ENCODE data around the gene SNAPC4.
A peak's percentile ranks its signal among the peaks of the same experiment; 100 is the strongest.

Gene SNAPC4

GRCh38 chr9:136400038-136400834 lies at the start of gene SNAPC4:
Gene SNAPC4, minus strand, starts transcription at chr9:136400170. Its CDS starts 1,742 bp downstream, at chr9:136398428.
- peak; percentile 80 for DNase-seq (ENCODE audit: low read depth)

- no peak for DNase-seq (ENCODE audit: low read depth)
Observed at GRCh38 chr9:136448655-136449054, 48.7 kb upstream of the SNAPC4 start.

DNA sequence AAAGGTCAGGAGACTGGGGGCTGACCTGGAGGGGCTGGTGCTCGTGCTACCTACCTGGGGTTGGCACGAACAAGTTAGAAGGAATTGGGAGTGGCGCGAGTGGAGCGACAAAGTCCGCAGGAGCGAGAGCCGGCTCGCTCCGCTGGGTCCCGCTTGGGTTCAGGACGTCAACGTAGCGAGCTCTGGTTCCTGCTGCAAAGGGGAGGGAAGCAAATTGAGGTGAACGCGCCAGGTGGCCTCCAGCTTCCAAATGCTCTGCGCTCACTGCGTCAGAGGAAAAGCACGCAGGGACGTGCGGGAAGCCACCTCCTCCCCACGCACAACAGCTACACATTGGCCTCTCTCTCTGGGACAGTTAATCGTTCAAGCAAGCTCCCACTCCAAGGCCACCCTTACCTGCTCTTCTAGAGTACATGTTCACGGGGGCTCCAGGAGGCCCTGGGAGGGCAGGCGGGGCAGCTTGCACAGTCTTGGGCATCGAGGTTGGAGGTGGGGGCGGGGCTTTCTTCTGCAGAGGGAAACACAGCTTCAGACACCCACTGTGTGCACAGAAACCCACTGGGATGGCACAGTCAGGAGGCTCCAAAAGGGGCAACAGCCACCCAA lies 47.3 kb upstream of the SNAPC4 start:
- DNase-seq (ENCODE audit: low read depth): no peak

GRCh38 chr9:136445799-136446198 lies 45.8 kb upstream of the SNAPC4 start:
- DNase-seq (ENCODE audit: low read depth): no peak

DNA sequence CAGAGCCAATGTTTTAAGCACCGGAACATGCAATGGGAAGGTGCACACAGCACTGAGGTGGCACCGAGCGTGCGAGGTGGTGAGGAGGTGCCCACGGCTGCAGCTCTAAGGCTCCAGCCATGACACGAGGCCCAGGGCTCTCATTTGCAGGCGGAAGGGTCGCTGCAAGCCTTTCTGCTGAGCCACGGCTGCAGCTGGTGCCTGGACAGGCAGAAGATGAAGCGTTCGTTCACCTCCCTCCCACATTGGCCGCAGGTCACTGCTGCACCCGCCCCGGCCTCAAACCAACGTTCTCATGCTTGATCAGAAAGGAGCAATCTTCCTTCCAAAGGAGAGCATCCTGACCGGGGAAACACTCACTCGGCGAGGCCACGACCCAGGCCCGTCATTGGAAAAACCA lies 44.1 kb upstream of the SNAPC4 start:
- no peak for DNase-seq (ENCODE audit: low read depth)

GRCh38 chr9:136443687-136444086 lies 43.7 kb upstream of the SNAPC4 start:
- no peak for DNase-seq (ENCODE audit: low read depth)

DNA sequence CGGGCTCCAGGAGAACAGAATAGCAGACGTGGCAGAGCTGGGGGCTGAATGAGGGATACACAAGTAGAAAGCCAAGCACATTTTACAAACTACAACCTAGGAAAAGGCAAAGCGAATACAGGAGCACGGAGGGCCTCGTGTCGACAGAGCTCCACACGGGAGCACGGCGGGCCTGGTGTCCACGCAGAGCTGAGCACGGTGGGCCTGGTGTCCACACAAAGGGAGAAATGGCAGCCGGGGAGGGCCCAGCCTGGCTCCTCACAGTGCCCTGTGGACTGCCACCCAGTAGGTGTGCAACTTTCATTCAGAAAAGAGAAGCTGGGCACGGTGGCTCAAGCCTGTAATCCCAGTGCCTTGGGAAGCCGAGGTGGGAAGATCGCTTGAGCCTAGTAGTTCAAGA lies 43.1 kb upstream of the SNAPC4 start:
- no peak for DNase-seq (ENCODE audit: low read depth)

DNA sequence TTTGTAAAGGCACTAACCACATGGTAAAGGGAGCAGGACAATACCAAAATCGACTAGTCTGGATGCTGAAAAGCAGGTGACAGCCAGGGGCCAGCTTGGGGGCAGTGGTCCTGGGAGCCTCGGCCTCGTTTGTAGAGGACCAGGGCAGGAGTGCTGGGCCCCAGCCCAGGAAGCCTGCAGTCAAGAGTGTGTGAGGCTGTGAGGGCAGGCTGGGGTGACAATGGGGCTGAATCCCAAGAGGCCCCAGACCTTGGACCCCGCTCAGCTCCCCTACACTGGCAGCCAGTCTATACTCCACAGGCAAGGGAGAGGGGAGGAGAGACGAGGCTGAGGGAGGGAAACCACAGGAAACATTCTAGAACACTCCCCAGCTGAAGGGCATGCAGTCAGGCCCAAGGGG lies 42.3 kb upstream of the SNAPC4 start:
- DNase-seq (ENCODE audit: low read depth): no peak

GRCh38 chr9:136441681-136442245 lies 41.8 kb upstream of the SNAPC4 start:
- no peak for DNase-seq (ENCODE audit: low read depth)

- no peak for DNase-seq (ENCODE audit: low read depth)
Observed at GRCh38 chr9:136441191-136441680, 41.3 kb upstream of the SNAPC4 start.

GRCh38 chr9:136439481-136440408 lies 39.8 kb upstream of the SNAPC4 start, which contains the start of gene INPP5E:
Gene INPP5E, minus strand, starts transcription at chr9:136439845. Its CDS starts 426 bp downstream, at chr9:136439419.
- peak; percentile 75 for DNase-seq (ENCODE audit: low read depth)

DNA sequence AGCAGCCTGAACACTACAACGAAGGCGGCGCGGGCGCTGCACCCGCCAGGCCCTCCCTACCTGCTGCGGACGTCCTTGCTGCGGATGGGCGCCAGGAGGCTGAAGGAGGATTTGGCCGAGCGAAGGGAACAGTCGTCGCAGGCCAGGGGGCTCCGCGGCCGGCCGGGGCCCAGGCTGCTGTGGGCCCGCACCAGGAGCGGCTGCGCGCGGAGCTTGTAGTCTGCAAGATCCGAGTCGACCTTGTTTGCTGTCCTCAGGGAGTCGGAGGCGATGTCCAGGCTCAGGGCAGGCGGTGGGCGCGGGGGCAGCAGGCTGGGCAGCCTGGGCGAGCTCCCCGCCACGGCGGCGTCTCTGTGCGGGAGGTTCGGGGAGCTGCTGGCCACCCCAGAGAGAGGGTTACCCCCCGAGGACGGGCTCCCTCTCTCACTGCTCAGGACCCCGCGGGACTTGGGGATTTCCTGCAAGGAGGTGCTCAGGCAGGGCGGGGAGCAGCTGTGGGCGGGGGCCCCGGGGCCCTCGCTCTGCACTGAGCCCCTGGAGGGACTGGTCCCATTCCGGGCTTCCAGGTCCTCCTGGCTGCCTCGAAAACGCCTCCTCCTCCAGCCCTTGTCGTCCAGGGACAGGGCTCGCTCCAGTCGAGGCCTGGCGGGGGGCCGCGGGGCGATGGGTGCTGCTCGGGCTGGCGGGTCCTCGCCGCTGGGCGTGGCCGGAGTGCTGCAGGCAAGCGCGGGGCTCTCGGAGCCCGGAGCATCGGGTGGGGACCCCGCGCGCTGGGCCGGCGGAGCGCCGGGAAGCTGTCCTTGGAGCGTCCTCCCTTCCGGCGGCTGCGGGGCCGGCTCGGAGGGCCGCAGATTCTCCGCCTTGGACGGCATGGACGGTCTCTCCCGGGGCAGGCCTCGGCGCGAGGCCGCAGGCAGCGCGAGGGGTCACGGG lies 38.8 kb upstream of the SNAPC4 start:
- DNase-seq (ENCODE audit: low read depth): peak; percentile 39

DNA sequence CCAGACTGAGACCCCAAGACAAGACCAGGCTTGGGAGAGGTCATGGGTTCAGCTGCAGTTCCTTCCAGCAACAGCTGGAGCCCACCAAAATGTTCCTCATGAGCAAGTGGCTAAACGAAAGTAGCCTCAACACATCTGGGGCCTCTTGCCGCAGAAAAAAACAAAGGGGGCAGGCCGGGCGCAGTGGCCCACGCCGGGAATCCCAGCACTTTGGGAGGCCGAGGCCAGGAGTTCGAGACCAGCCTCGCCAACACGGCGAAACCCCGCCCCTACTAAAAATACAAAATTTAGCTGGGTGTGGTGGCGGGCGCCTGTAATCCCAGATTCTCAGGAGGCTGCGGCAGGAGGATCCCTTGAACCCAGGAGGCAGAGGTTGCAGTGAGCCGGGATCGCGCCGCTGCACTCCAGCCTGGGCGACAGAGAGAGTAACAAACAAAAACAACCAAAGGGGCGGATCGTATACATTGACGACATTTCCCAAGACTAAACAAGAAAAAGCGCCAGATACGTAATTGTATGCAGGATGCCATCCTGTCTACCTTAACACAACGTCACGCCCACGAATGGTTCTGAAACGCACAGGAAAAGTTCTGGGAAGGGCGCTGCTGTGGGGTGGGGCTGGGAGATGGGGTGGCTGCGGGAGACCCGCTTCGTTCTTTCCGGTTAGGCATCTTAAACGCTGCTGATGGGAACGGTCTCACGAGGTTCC lies 38.0 kb upstream of the SNAPC4 start:
- no peak for DNase-seq (ENCODE audit: low read depth)

- no peak for DNase-seq (ENCODE audit: low read depth)
Observed at GRCh38 chr9:136437430-136437829, 37.5 kb upstream of the SNAPC4 start.

DNA sequence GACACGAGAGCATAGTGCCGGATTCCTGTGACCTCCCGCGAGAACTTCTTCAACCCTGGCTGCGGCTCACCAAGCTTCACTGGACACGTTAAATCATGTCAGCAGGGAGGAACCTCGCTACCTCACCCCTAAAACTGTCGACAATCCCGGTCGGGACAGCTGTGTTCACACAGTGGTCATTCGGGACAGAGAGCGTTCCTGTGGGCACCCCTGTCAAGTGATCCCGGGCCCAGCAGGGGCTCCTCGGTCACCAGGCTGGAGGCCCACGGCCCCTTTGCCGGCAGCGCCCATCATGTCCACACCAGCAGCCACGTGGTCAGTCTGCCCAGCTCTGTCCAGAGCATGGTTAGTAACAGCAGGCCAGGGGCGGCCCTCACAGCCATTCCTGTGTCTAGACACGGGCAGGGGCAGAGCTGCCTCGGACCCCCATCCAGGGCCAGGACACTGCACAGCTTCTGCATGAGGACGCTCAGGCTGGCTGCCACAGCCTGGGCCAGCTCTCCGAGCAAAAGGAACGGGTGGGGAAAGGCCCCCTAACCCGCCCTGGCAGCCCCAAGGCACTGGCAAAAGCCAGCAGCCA lies 36.2 kb upstream of the SNAPC4 start:
- no peak for DNase-seq (ENCODE audit: low read depth)

DNA sequence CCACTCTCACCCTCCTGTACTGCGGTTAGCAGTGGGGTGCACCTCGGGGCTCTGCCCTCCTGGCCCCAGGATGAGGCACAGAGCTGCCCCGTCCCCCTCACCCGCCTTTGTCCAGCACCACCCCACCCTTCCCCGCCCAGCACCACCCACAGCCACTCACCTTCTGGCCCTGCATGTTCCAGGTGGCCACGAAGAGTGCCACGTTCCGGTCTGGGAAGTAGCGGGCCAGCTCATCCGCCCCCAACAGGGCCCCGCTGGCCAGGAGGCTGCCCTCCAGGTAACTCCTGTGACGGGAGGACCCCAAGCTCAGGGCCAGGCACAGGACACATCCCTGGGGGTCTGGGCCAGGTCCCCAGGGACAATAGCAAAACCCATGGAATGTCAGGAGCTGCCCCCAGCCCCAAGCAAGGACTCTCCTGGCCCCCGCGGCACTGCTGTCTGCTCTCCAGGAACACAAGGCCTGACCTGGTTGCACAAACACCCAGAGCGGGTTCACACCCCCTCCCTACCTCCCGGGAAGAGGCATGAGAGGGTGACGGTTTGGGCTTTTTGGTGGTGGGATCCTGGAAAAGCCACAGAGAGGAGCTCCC lies 34.7 kb upstream of the SNAPC4 start:
- DNase-seq (ENCODE audit: low read depth): no peak

GRCh38 chr9:136433849-136434579 lies 34.0 kb upstream of the SNAPC4 start:
- no peak for DNase-seq (ENCODE audit: low read depth)

- no peak for DNase-seq (ENCODE audit: low read depth)
Observed at GRCh38 chr9:136433043-136433715, 33.2 kb upstream of the SNAPC4 start.
